Right lobe of liver (tissue), 6 donors: ENCODE data around the gene FILIP1L. TPM values are rescaled to one million over a fixed set of nuclear protein-coding genes. Genes with fewer than 3 reads are reported as not detected.

Experiments used
- ATAC-seq, 4 donors: fragments of 200-7000 bp; cut with Tn5 transposase; one replicate each; pipeline ENCODE4 v1.9.1; 2020; ENCODE audit warnings: mild to moderate bottlenecking in 4 of 4, moderate library complexity in 4 of 4
- DNase-seq, 3 donors: peaks; one replicate each; pipeline ENCODE4 v3.0.0-alpha.2; 2020
- H3K27ac ChIP-seq, 3 donors: fragments of 200-600 bp; one replicate each; pipeline ENCODE4 v1.8.0; 2022
- H3K27me3 ChIP-seq, 2 donors: fragments of 200-600 bp; one replicate each; pipeline ENCODE4 v1.8.0; 2022
- H3K36me3 ChIP-seq, 4 donors: fragments of 200-600 bp; sonication (generic) in 1 of 4; one replicate each; pipeline versions ENCODE4 v1.5.1 to v1.8.0; 2017 to 2022; ENCODE audit warnings: control low read depth in 1 of 4
- H3K4me1 ChIP-seq, 4 donors: fragments of 200-600 bp; sonication (generic) in 1 of 4; one replicate each; pipeline versions ENCODE4 v1.5.1 to v1.8.0; 2017 to 2022; ENCODE audit warnings: control low read depth in 1 of 4
- H3K4me3 ChIP-seq, 3 donors: fragments of 200-600 bp; one replicate each; pipeline ENCODE4 v1.8.0; 2022
- H3K9me3 ChIP-seq, 4 donors: fragments of 200-600 bp; sonication (generic) in 1 of 4; one replicate each; pipeline versions ENCODE4 v1.5.1 to v1.8.0; 2017 to 2022; ENCODE audit warnings: control low read depth in 1 of 4
- CTCF ChIP-seq, 4 donors: fragments of 200-600 bp in 3 of 4; fragments of 450-650 bp in 1 of 4; IDR thresholded peaks; one replicate each; pipeline versions ENCODE4 v1.5.1 to v1.8.0; 2016 to 2022; ENCODE audit warnings: antibody characterized with exemption in 4 of 4, mild to moderate bottlenecking in 2 of 4
- POLR2A ChIP-seq: fragments of 450-650 bp; IDR thresholded peaks from one replicate; pipeline ENCODE4 v1.6.1; 2017; ENCODE audit warnings: antibody characterized with exemption, mild to moderate bottlenecking
- WGBS: methylation state at CpG from one replicate; pipeline ENCODE4 v1.1.6; 2018; ENCODE audit warnings: low coverage, low lambda C conversion rate; ENCODE audit not compliant: insufficient coverage; ENCODE audit errors: missing lambda C conversion rate; 5-methylcytosine and 5-hydroxymethylcytosine counted together
- intact Hi-C, 2 donors: fragments of 100-400 bp; cut with DNase I; formaldehyde crosslinking; loops; one replicate each; pipeline versions ENCODE4 v1.11.2 to v1.14.1; 2022
- total RNA-seq, 6 experiments: library from RNA; depleted of rRNA in 2 of 6; stranded (reverse); fragments of >200 nt in 2 of 6; fragmentation: NEBNext Ultra II Directional in 3 of 6; extraction: Animal tissue kit (Norgen Biotek cat#: 25700) in 3 of 6; gene quantifications; one replicate each; pipeline versions ENCODE4 v1.1.0 to v1.2.4, GENCODE V29; 2016 to 2023
- donor health status: DM: no; HTN: yes; CAD: no.
- donor health status: DM: no; HTN: no; CAD: no.
- donor health status: DM: no; HTN: no; CAD: no.
- donor health status: DM: no; HTN: yes; CAD: no.
- donor health status: DM: no; HTN: yes; CAD: no.

Gene FILIP1L
- total RNA-seq, 6 experiments from 2014 or later, result 0.97 to 10.8 (median 3.6) TPM

GRCh38 chr3:99805160-99805559 is 309.1 kb downstream of the FILIP1L start:
- 100% methylated on average over 2 of the region's 2 CpGs for WGBS
- intact Hi-C loops, result no loop called here
- no peak for ATAC-seq
- H3K9me3 ChIP-seq, result no peaks in the 10 kb centered on the region
- no peaks in the 10 kb centered on the region for H3K36me3 ChIP-seq
- TF ChIP-seq POLR2A (no peak), CTCF (IDR thresholded peaks at IDR 0.05) (no peak)
- no peaks in the 10 kb centered on the region for H3K27me3 ChIP-seq
- no peak overlapping the region for H3K4me3 ChIP-seq
- DNase-seq, result no peak
- H3K27ac ChIP-seq, result no peak overlapping the region
- H3K4me1 ChIP-seq, result no peaks in the 10 kb centered on the region

- Histone ChIP-seq H3K4me1 (no peaks in the 10 kb centered on the region), H3K27me3 (no peaks in the 10 kb centered on the region), H3K27ac (no peak overlapping the region), H3K4me3 (no peak overlapping the region), H3K36me3 (no peaks in the 10 kb centered on the region), H3K9me3 (no peaks in the 10 kb centered on the region)
- TF ChIP-seq CTCF (IDR thresholded peaks at IDR 0.05) (no peak), POLR2A (no peak)
- WGBS, result 83% methylated on average over 1 of the region's 1 CpG
- intact Hi-C loops, result no loop called here
- DNase-seq (no peak), ATAC-seq (no peak)
Measured at GRCh38 chr3:99803297-99803696, 311.0 kb downstream of the FILIP1L start.

GRCh38 chr3:99799422-99799821 is 314.9 kb downstream of the FILIP1L start:
- DNase-seq (no peak), ATAC-seq (no peak)
- TF ChIP-seq CTCF (IDR thresholded peaks at IDR 0.05), result no peak
- TF ChIP-seq POLR2A, result no peak
- 74% methylated on average over 4 of the region's 4 CpGs for WGBS
- intact Hi-C loops, result no loop called here
- H3K27me3 ChIP-seq, result no peaks in the 10 kb centered on the region
- H3K4me3 ChIP-seq, result no peak overlapping the region
- no peaks in the 10 kb centered on the region for H3K36me3 ChIP-seq
- H3K27ac ChIP-seq, result no peak overlapping the region
- no peaks in the 10 kb centered on the region for H3K4me1 ChIP-seq
- H3K9me3 ChIP-seq, result no peaks in the 10 kb centered on the region

GRCh38 chr3:99795573-99795972 is 318.7 kb downstream of the FILIP1L start:
- Histone ChIP-seq H3K9me3 (no peaks in the 10 kb centered on the region), H3K27me3 (no peaks in the 10 kb centered on the region), H3K27ac (no peak overlapping the region), H3K36me3 (no peaks in the 10 kb centered on the region), H3K4me1 (no peaks in the 10 kb centered on the region), H3K4me3 (no peak overlapping the region)
- intact Hi-C loops, result no loop called here
- DNase-seq (no peak), ATAC-seq (no peak)
- TF ChIP-seq POLR2A, result no peak
- no CpG with 5 or more reads among the region's 15 CpGs for WGBS

- no peaks in the 10 kb centered on the region for H3K27me3 ChIP-seq
- H3K4me3 ChIP-seq, result no peak overlapping the region
- TF ChIP-seq CTCF (IDR thresholded peaks at IDR 0.05) (no peak), POLR2A (no peak)
- no CpG with 5 or more reads among the region's 8 CpGs for WGBS
- intact Hi-C loops, result no loop called here
- no peaks in the 10 kb centered on the region for H3K4me1 ChIP-seq
- no peak overlapping the region for H3K27ac ChIP-seq
- H3K36me3 ChIP-seq, result no peaks in the 10 kb centered on the region
- ATAC-seq, result peak in 1 of 4 donors; percentile 17
- H3K9me3 ChIP-seq, result no peaks in the 10 kb centered on the region
- DNase-seq, result no peak
Measured at GRCh38 chr3:99794485-99794884, 319.8 kb downstream of the FILIP1L start.
